Measurements from ENCODE around the gene CLASP1. TPM values are rescaled to one million over a fixed set of nuclear protein-coding genes. Genes with fewer than 3 reads are reported as not detected.

CLASP1 gene
- total and polyA plus RNA-seq, 4 donors, result 7.5 to 50.0 (median 21.9) TPM

- Histone ChIP-seq H3K36me3 (ENCODE audit: control insufficient read depth in 4 of 4, insufficient read depth in 3 of 4, low read depth in 1 of 4, low read length in 3 of 4) (peaks cover 11 to 65% (median 49%) of the 10 kb centered on the region in 4 donors), H3K4me3 (ENCODE audit: low read depth in 1 of 3, low read length in 3 of 3) (no peak overlapping the region), H3K9me3 (ENCODE audit: control insufficient read depth in 4 of 4, low read length in 3 of 4) (no peaks in the 10 kb centered on the region), H3K27me3 (ENCODE audit: control insufficient read depth in 4 of 4, insufficient read depth in 4 of 4, low read length in 3 of 4) (no peaks in the 10 kb centered on the region), H3K27ac (ENCODE audit: low read depth in 1 of 2, low read length in 2 of 2) (no peak overlapping the region), H3K4me1 (ENCODE audit: control insufficient read depth in 4 of 4, insufficient read depth in 4 of 4, low read length in 3 of 4) (no peaks in the 10 kb centered on the region), H3K9ac (ENCODE audit: low read depth in 1 of 2, low read length in 2 of 2) (no peak overlapping the region)
- no peak for DNase-seq (ENCODE audit: low spot score)
- WGBS, result 61% methylated on average over 2 of the region's 2 CpGs
- no peak for TF ChIP-seq CTCF (IDR thresholded peaks at IDR 0.05; ENCODE audit: low read depth, low read length, missing input control)
- no peak for TF ChIP-seq FOXA1 (IDR thresholded peaks at IDR 0.05)
- no peak for TF ChIP-seq MAX (IDR thresholded peaks at IDR 0.05)
- TF ChIP-seq ZBTB33 (IDR thresholded peaks at IDR 0.05), result no peak
- TF ChIP-seq ATF3 (IDR thresholded peaks at IDR 0.05), result no peak
- TF ChIP-seq NR2F2 (IDR thresholded peaks at IDR 0.05), result no peak
- no peak for TF ChIP-seq HNF4G (IDR thresholded peaks at IDR 0.05)
- TF ChIP-seq YY1 (IDR thresholded peaks at IDR 0.05), result no peak
- TF ChIP-seq EGR1 (IDR thresholded peaks at IDR 0.05; ENCODE audit: low read depth in 2 of 2), result no peak
Measured at GRCh38 chr2:121343191-121343590, 306.1 kb downstream of the CLASP1 start.

- H3K36me3 ChIP-seq (ENCODE audit: control insufficient read depth in 4 of 4, insufficient read depth in 3 of 4, low read depth in 1 of 4, low read length in 3 of 4), result peaks cover 8 to 60% (median 46%) of the 10 kb centered on the region in 4 donors
- H3K4me3 ChIP-seq (ENCODE audit: low read depth in 1 of 3, low read length in 3 of 3), result no peak overlapping the region
- H3K27ac ChIP-seq (ENCODE audit: low read depth in 1 of 2, low read length in 2 of 2), result no peak overlapping the region
- no peaks in the 10 kb centered on the region for H3K4me1 ChIP-seq (ENCODE audit: control insufficient read depth in 4 of 4, insufficient read depth in 4 of 4, low read length in 3 of 4)
- 81% methylated on average over 5 of the region's 5 CpGs for WGBS
- H3K9me3 ChIP-seq (ENCODE audit: control insufficient read depth in 4 of 4, low read length in 3 of 4), result no peaks in the 10 kb centered on the region
- no peaks in the 10 kb centered on the region for H3K27me3 ChIP-seq (ENCODE audit: control insufficient read depth in 4 of 4, insufficient read depth in 4 of 4, low read length in 3 of 4)
- no peak overlapping the region for H3K9ac ChIP-seq (ENCODE audit: low read depth in 1 of 2, low read length in 2 of 2)
- TF ChIP-seq ATF3 (IDR thresholded peaks at IDR 0.05) (no peak), RAD21 (IDR thresholded peaks at IDR 0.05) (no peak), RXRA (IDR thresholded peaks at IDR 0.05) (no peak), CTCF (IDR thresholded peaks at IDR 0.05; ENCODE audit: low read depth, low read length, missing input control) (no peak), EGR1 (IDR thresholded peaks at IDR 0.05; ENCODE audit: low read depth in 2 of 2) (no peak), TAF1 (conservative IDR thresholded peaks at IDR 0.05) (no peak), REST (IDR thresholded peaks at IDR 0.05) (no peak), HNF4G (IDR thresholded peaks at IDR 0.05) (no peak), ZBTB33 (IDR thresholded peaks at IDR 0.05) (no peak), MAX (IDR thresholded peaks at IDR 0.05) (no peak), SP1 (IDR thresholded peaks at IDR 0.05) (no peak), JUND (IDR thresholded peaks at IDR 0.05) (no peak), HNF4A (conservative IDR thresholded peaks at IDR 0.05) (no peak), FOXA2 (IDR thresholded peaks at IDR 0.05) (no peak), YY1 (IDR thresholded peaks at IDR 0.05) (no peak), FOXA1 (IDR thresholded peaks at IDR 0.05) (no peak), GABPA (IDR thresholded peaks at IDR 0.05 in 1 of 2, conservative IDR thresholded peaks at IDR 0.05 in 1 of 2) (no peak)
- DNase-seq (ENCODE audit: low spot score), result no peak
Measured at GRCh38 chr2:121342751-121343150, 306.5 kb downstream of the CLASP1 start.
